MCF 10A (cell line): Measurements from ENCODE around the gene ALDH3A2. TPM values are rescaled to one million over a fixed set of nuclear protein-coding genes. Genes with fewer than 3 reads are reported as not detected.

Source experiments
- BruUV-seq: library from RNA; stranded (reverse); fragments of 400-500 nt; replicated peaks from 2 replicates; lab custom pipeline; 2021; lab: Mats Ljungman, UMichigan
- CTCF ChIA-PET: fragments of 300-600 bp; sonication (Branson Sonifier 250); formaldehyde crosslinking; extraction: SDS; loops from one replicate; lab custom pipeline; 2021; ENCODE audit warnings: antibody characterized with exemption, inconsistent platforms; lab: Yijun Ruan, JAX
- POLR2A ChIA-PET: fragments of 300-600, 350-650 bp; sonication (Branson Sonifier 250); formaldehyde crosslinking; extraction: SDS; loops from one replicate; lab custom pipeline; 2020; ENCODE audit warnings: antibody characterized with exemption, inconsistent platforms; lab: Yijun Ruan, JAX
- DNase-seq: peaks from one replicate; pipeline ENCODE4 v3.0.0-alpha.2; 2018; ENCODE audit not compliant: unreplicated experiment
- H3K27ac Mint-ChIP-seq: one replicate; pipeline ENCODE4 v1.8.0; 2022; ENCODE audit warnings: mild to moderate bottlenecking, low read depth, mixed read lengths; ENCODE audit not compliant: unreplicated experiment
- H3K27me3 Mint-ChIP-seq: one replicate; pipeline ENCODE4 v1.8.0; 2022; ENCODE audit warnings: mixed read lengths; ENCODE audit not compliant: insufficient read depth, unreplicated experiment
- H3K36me3 Mint-ChIP-seq: one replicate; pipeline ENCODE4 v1.8.0; 2022; ENCODE audit warnings: mild to moderate bottlenecking, moderate library complexity, mixed read lengths; ENCODE audit not compliant: insufficient read depth, unreplicated experiment
- H3K4me1 Mint-ChIP-seq: one replicate; pipeline ENCODE4 v1.8.0; 2022; ENCODE audit warnings: mixed read lengths; ENCODE audit not compliant: insufficient read depth, unreplicated experiment
- H3K4me3 Mint-ChIP-seq: one replicate; pipeline ENCODE4 v1.8.0; 2022; ENCODE audit warnings: mild to moderate bottlenecking, moderate library complexity, mixed read lengths; ENCODE audit not compliant: unreplicated experiment
- H3K9me3 Mint-ChIP-seq: one replicate; pipeline ENCODE4 v1.8.0; 2022; ENCODE audit warnings: mixed read lengths; ENCODE audit not compliant: unreplicated experiment
- intact Hi-C: fragments of 100-400 bp; cut with micrococcal nuclease; formaldehyde crosslinking; loops from 2 replicates; pipeline ENCODE4 v1.14.1; 2022
- total RNA-seq: library from RNA; stranded (reverse); gene quantifications from 2 replicates; pipeline ENCODE4 v1.2.3, GENCODE V29; 2022
- TF ChIP-seq, protein P1 (sequence below): fragments of 200-600 bp; IDR thresholded peaks from one replicate; pipeline ENCODE4 v1.8.0; 2022; ENCODE audit warnings: antibody characterized with exemption, mild to moderate bottlenecking; ENCODE audit not compliant: unreplicated experiment

Gene ALDH3A2
- total RNA-seq, 1 experiment from 2014 or later: 50.9 TPM

DNA sequence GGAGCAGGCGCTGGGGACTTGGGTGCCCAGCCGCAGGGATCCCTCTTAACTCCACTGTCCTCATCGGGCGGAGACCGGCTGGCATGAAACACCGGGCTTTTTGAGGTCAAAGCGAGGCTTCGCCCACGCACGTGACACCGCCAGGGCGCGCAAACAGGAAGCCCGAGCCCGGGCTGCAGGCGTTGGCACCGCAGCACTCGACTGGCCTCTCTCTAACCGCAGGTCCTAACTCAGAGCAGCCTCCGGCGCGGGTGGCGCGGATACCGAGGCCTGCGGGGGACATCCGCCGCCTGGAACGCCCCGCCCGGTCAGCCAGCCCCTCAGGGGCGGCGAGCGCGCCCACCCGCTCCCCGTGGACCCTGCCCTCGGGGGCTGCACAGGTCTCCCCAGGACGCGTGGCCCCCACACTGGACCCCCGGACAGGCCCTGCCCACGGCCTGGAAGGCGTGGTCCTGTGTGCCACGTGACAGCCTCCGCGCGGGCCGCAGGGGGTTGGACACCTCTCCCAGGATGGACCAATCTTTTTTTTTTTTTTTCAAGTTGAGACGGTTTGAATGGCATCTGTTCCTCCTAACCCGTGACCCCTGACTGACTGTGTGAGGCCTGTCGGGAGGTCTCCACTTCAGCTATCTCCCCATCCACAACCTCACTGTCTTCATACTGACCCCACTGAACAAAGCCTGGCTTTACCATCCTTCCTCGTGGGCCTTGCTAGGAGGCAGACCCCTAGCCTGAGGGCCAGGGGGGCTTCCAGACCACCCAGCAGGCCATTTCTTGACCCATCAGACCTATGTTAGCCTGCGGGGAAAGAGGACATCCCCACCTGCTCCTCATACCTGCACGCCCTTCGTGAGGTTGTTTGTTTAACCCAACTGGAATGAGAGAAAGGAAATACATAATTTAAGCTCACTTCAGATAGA lies 76.2 kb downstream of the ALDH3A2 start:
- intact Hi-C loops: loop anchor here (5.0 kb wide), 1 partner anchor 77 kb away; the partner anchor contains the start of gene ALDH3A2
- CTCF ChIA-PET: interaction anchor here (0.7 to 1.6 kb wide), 4 partner anchors 31 to 211 kb away, joined by 3 to 4 read pairs (median 3); no protein-coding TSS in a partner anchor
- H3K4me1 Mint-ChIP-seq: peaks cover 52% of the 10 kb centered on the region
- no TSS peak for BruUV-seq
- H3K27me3 Mint-ChIP-seq: no peaks in the 10 kb centered on the region
- peak overlapping the region; percentile 88 for H3K27ac Mint-ChIP-seq
- POLR2A ChIA-PET: interaction anchor here (0.6 to 13.1 kb wide), 10 partner anchors 10 to 76 kb away, joined by 3 to 340 read pairs (median 4); partner anchors contain the start of genes ALDH3A1 and ALDH3A2
- no peaks in the 10 kb centered on the region for H3K9me3 Mint-ChIP-seq
- DNase-seq: peak; percentile 91
- TF ChIP-seq, protein P1, sequence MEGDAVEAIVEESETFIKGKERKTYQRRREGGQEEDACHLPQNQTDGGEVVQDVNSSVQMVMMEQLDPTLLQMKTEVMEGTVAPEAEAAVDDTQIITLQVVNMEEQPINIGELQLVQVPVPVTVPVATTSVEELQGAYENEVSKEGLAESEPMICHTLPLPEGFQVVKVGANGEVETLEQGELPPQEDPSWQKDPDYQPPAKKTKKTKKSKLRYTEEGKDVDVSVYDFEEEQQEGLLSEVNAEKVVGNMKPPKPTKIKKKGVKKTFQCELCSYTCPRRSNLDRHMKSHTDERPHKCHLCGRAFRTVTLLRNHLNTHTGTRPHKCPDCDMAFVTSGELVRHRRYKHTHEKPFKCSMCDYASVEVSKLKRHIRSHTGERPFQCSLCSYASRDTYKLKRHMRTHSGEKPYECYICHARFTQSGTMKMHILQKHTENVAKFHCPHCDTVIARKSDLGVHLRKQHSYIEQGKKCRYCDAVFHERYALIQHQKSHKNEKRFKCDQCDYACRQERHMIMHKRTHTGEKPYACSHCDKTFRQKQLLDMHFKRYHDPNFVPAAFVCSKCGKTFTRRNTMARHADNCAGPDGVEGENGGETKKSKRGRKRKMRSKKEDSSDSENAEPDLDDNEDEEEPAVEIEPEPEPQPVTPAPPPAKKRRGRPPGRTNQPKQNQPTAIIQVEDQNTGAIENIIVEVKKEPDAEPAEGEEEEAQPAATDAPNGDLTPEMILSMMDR: no peak
- peak overlapping the region; percentile 57 for H3K4me3 Mint-ChIP-seq
- peaks cover 8% of the 10 kb centered on the region for H3K36me3 Mint-ChIP-seq

DNA sequence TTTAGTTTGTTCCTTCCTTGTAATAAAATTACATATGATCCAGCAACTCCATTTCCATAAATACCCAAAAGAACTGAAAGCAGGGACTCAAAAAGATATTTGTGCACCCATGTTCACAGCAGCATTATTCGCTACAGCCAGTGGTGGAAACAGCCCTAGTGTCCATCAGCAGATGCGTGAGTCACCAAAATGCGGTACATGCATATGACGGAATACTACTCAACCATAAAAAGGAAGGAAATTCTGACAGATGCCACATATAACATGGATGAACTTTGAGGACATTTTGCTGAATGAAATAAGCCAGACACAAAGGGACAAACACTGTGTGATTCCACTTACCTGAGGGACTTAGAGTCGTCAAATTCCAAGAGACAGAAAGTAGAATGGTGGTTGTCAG lies 76.9 kb downstream of the ALDH3A2 start:
- Mint-ChIP-seq H3K9me3 (no peaks in the 10 kb centered on the region), H3K36me3 (peaks cover 8% of the 10 kb centered on the region), H3K4me1 (peaks cover 45% of the 10 kb centered on the region), H3K4me3 (peak overlapping the region; percentile 57), H3K27ac (peak overlapping the region; percentile 88), H3K27me3 (no peaks in the 10 kb centered on the region)
- intact Hi-C loops: loop anchor here (5.0 kb wide), 1 partner anchor 78 kb away; the partner anchor contains the start of gene ALDH3A2
- BruUV-seq: no TSS peak
- TF ChIP-seq, protein P1: no peak
- no peak for DNase-seq
- ChIA-PET CTCF (interaction anchor here (0.7 to 3.4 kb wide), 3 partner anchors 30 to 78 kb away, joined by 3 to 22 read pairs (median 3); no protein-coding TSS in a partner anchor), POLR2A (interaction anchor here (0.6 to 13.1 kb wide), 7 partner anchors 10 to 77 kb away, joined by 3 to 340 read pairs (median 3); partner anchors contain the start of genes ALDH3A1 and ALDH3A2)

DNA sequence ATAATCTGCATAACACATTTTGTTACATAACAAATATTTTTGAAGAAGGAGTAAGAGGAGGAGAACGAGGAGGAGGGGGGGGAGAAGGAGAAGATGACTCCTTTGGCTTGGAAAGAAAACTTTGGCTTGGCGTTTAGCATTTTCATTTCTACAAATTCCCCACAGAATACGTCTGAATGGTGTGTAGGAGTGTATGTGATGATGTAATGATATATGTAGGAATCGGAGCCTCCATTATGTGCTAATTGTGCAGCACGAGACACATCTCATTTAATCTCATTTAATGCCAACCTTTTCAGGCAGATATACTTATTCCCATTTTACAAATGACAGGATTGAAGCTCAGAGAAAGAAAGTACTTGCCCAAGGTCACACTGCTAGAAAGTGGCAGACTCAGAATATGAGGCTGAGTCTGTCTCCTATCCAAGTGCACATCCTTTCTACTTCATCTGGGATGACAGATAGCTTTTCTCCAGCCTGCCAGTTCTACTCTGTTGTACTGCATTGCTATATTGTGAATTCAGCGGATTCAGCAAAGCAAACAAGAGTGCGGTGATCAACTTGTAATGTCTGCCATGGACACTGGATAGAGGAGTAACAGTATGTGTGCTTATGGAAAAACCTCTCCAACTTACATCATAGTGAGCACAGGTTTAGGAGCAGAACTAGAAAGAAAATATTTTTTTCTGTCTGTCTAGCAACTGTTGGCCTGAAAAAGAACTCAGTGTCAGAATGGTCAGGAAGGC lies 78.3 kb downstream of the ALDH3A2 start:
- no peaks in the 10 kb centered on the region for H3K27me3 Mint-ChIP-seq
- H3K27ac Mint-ChIP-seq: peak overlapping the region; percentile 97
- peaks cover 32% of the 10 kb centered on the region for H3K4me1 Mint-ChIP-seq
- TF ChIP-seq, protein P1: no peak
- peak overlapping the region; percentile 21 for H3K4me3 Mint-ChIP-seq
- intact Hi-C loops: loop anchor here (1.0 to 5.0 kb wide), 2 partner anchors 26 to 80 kb away; partner anchors contain the start of gene ALDH3A2
- H3K36me3 Mint-ChIP-seq: peaks cover 8% of the 10 kb centered on the region
- BruUV-seq: TSS peak; percentile 49
- H3K9me3 Mint-ChIP-seq: no peaks in the 10 kb centered on the region
- ChIA-PET POLR2A (interaction anchor here (0.7 to 13.1 kb wide), 17 partner anchors 8 to 278 kb away, joined by 3 to 340 read pairs (median 7); partner anchors contain the start of genes ALDH3A1, ALDH3A2 and SLC47A2), CTCF (interaction anchor here (0.6 to 3.4 kb wide), 9 partner anchors 19 to 197 kb away, joined by 3 to 22 read pairs (median 5); partner anchors contain the start of gene ALDH3A2)
- no peak for DNase-seq

Other genes starting within 250 kb of the ALDH3A2 start
- gene RNF112, start 237.5 kb upstream of the ALDH3A2 start, total RNA-seq: 0.25 TPM in 1 of 2 replicates, not detected in the other
- gene SLC47A1, start 114.9 kb upstream of the ALDH3A2 start, total RNA-seq: 1.1 TPM in 1 of 2 replicates, not detected in the other
- gene SLC47A2, start 67.8 kb downstream of the ALDH3A2 start, total RNA-seq: 0.32 and 0.54 TPM in 2 replicates
- gene ALDH3A1, start 99.5 kb downstream of the ALDH3A2 start, total RNA-seq: 4.9 and 13.4 TPM in 2 replicates
- gene ULK2, start 219.2 kb downstream of the ALDH3A2 start, total RNA-seq: 7.9 and 11.4 TPM in 2 replicates